ENCODE measurements around the gene SDC3.
A peak's percentile ranks its signal among the peaks of the same experiment; 100 is the strongest.

The SDC3 gene

GRCh38 chr1:30866594-30866993 is 42.0 kb downstream of the SDC3 start:
- no peak for DNase-seq (ENCODE audit: low read depth)
- H3K4me3 ChIP-seq (ENCODE audit: low read length) = no peak overlapping the region
- TF ChIP-seq, protein P1, sequence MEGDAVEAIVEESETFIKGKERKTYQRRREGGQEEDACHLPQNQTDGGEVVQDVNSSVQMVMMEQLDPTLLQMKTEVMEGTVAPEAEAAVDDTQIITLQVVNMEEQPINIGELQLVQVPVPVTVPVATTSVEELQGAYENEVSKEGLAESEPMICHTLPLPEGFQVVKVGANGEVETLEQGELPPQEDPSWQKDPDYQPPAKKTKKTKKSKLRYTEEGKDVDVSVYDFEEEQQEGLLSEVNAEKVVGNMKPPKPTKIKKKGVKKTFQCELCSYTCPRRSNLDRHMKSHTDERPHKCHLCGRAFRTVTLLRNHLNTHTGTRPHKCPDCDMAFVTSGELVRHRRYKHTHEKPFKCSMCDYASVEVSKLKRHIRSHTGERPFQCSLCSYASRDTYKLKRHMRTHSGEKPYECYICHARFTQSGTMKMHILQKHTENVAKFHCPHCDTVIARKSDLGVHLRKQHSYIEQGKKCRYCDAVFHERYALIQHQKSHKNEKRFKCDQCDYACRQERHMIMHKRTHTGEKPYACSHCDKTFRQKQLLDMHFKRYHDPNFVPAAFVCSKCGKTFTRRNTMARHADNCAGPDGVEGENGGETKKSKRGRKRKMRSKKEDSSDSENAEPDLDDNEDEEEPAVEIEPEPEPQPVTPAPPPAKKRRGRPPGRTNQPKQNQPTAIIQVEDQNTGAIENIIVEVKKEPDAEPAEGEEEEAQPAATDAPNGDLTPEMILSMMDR (conservative IDR thresholded peaks at IDR 0.05; ENCODE audit: low read length) = no peak

DNA sequence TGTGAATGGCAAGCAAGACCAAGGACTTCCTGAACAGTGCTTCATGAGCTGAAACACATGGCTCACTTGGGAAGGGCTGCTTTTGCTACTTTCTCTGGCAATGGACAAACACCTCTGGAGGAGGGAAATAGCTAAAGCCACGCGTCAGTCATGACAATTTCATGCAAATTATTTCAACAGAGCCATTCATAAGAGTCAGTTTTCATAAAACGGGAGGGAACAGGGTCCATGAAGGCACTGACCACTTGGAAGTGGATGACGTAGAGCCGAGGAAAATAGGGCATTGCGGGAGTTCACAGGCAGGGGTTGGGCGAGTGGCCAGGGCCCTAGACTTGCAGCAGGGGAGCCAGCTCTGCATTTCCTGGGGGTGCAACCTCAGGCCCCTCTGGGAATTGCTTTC is 43.9 kb downstream of the SDC3 start:
- no peak overlapping the region for H3K4me3 ChIP-seq (ENCODE audit: low read length)
- TF ChIP-seq, protein P1 (conservative IDR thresholded peaks at IDR 0.05; ENCODE audit: low read length) = no peak
- DNase-seq (ENCODE audit: low read depth) = no peak

GRCh38 chr1:30863858-30864604 is 44.5 kb downstream of the SDC3 start:
- H3K4me3 ChIP-seq (ENCODE audit: low read length) = no peak overlapping the region
- DNase-seq (ENCODE audit: low read depth) = no peak
- TF ChIP-seq, protein P1 (conservative IDR thresholded peaks at IDR 0.05; ENCODE audit: low read length) = no peak

- H3K4me3 ChIP-seq (ENCODE audit: low read length) = no peak overlapping the region
- TF ChIP-seq, protein P1 (conservative IDR thresholded peaks at IDR 0.05; ENCODE audit: low read length) = no peak
- DNase-seq (ENCODE audit: low read depth) = no peak
These were observed 48.3 kb downstream of the SDC3 start for GRCh38 chr1:30860320-30860652.

DNA sequence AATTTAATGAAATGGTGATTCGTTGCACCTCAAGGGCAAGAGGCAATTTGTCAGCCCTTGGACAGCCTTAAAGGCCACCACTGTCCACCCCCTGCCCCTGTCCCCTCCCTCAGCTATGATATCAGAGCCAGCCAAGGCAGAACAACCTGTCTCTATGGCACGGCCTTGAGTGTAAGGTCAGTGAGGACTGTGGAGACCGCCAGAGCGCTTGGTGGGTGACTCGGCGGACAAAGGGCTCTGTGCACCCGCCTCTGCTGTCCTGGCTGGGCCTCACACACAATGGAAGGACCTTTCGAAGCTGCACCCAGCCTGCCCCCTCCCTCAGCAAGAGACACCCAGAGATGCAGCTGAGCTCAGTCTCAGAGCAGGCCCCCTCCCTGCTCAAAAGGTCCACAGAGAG is 50.6 kb downstream of the SDC3 start:
- H3K4me3 ChIP-seq (ENCODE audit: low read length) = no peak overlapping the region
- TF ChIP-seq, protein P1 (conservative IDR thresholded peaks at IDR 0.05; ENCODE audit: low read length) = no peak
- no peak for DNase-seq (ENCODE audit: low read depth)

DNA sequence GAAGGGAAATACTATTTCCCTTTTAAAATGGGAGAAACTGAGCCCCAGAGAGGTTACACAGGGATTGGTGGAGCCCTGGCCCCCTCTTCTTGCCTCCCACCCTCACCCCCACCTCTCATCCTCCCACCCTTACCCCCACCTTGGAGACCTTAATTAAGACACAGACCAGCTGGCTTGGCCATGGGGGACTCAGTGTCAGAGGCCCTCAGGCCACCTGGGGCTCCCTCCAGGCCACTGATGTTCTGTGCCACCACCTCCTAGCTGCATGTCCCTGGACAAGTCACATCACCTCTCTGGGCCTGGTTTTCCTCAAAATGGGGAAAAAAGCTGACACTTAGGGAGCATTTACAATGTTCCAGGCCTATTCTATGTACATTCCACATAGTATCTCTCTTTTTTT is 51.5 kb downstream of the SDC3 start:
- DNase-seq (ENCODE audit: low read depth) = no peak
- TF ChIP-seq, protein P1 (conservative IDR thresholded peaks at IDR 0.05; ENCODE audit: low read length) = no peak

DNA sequence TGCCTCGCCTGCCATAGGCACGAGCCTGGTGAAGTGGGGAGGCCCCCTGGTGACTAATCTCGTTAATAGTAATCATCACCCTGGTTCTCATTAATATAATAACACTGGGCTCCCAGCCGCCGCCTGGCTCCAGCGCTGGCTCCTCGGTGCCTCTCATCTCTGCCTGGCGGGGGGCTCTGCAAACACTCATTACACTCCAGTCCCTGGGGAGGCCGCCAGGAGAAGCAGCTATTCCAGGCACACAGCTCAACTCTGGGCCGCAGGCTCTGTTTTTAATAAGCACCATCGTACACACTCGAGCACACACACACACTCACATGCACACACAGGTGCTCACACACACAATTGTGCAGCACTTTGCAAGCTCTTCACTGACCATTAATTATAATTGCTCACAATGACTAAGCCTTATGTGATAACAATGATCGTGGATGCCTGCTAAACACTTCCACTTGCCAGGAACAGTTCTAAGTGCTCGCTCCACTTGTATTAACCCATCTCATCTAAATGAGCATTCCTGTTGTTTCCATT is 52.2 kb downstream of the SDC3 start:
- TF ChIP-seq, protein P1 (conservative IDR thresholded peaks at IDR 0.05; ENCODE audit: low read length) = peak; percentile 12; the same call in 1 of the 2 replicates
- peak; percentile 30 for DNase-seq (ENCODE audit: low read depth)
- H3K4me3 ChIP-seq (ENCODE audit: low read length) = no peak overlapping the region

More for the DNA sequence above, 51.5 kb downstream of the SDC3 start:
- H3K4me3 ChIP-seq (ENCODE audit: low read length) = no peak overlapping the region
